ENCODE results near the gene DLL1. TPM values are rescaled to one million over a fixed set of nuclear protein-coding genes. Genes with fewer than 3 reads are reported as not detected.
A peak's percentile ranks its signal among the peaks of the same experiment; 100 is the strongest.

Gene DLL1
- total and polyA plus RNA-seq, 5 experiments from 2014 or later: 0.34 to 15.9 (median 1.5) TPM

GRCh38 chr6:170280689-170281045, 10.2 kb downstream of the DLL1 start:
- H3K4me3 Mint-ChIP-seq: peak overlapping the region; percentile 65 to 88 (median 73)
- peaks cover 0 to 10% (median 0%) of the 10 kb centered on the region in 9 donors for H3K9me3 Mint-ChIP-seq
- H3K36me3 Mint-ChIP-seq: peaks cover 0 to 35% (median 9%) of the 10 kb centered on the region in 3 donors
- peak; percentile 68 to 84 for ATAC-seq
- peaks cover 0 to 2% (median 0%) of the 10 kb centered on the region in 5 donors for H3K27me3 Mint-ChIP-seq
- DNase-seq: peak in 1 of 10 donors; percentile 37
- POLR2A ChIA-PET: interaction anchor here (1.5 to 2.4 kb wide), 3 partner anchors 9 to 25 kb away, joined by 3 to 14 read pairs (median 10); partner anchors contain the start of gene DLL1
- H3K4me1 Mint-ChIP-seq: peaks cover 18 to 36% (median 30%) of the 10 kb centered on the region in 4 donors
- H3K27ac Mint-ChIP-seq: peak overlapping the region; percentile 58 to 97 (median 90)

GRCh38 chr6:170279977-170280688, 10.7 kb downstream of the DLL1 start:
- H3K27me3 Mint-ChIP-seq: peaks cover 0 to 2% (median 0%) of the 10 kb centered on the region in 5 donors
- H3K4me1 Mint-ChIP-seq: peaks cover 18 to 36% (median 30%) of the 10 kb centered on the region in 4 donors
- peaks cover 0 to 30% (median 7%) of the 10 kb centered on the region in 3 donors for H3K36me3 Mint-ChIP-seq
- POLR2A ChIA-PET: interaction anchor here (1.5 to 2.4 kb wide), 3 partner anchors 8 to 26 kb away, joined by 3 to 14 read pairs (median 10); partner anchors contain the start of gene DLL1
- ATAC-seq: peak; percentile 82 to 87
- H3K4me3 Mint-ChIP-seq: peak overlapping the region; percentile 65 to 88 (median 73)
- peaks cover 0 to 15% (median 0%) of the 10 kb centered on the region in 9 donors for H3K9me3 Mint-ChIP-seq
- peak overlapping the region; percentile 58 to 97 (median 92) for H3K27ac Mint-ChIP-seq
- peak in 6 of 10 donors; percentile 31 to 75 (median 68) for DNase-seq

GRCh38 chr6:170279426-170279825, 11.5 kb downstream of the DLL1 start:
- ATAC-seq: no peak
- peaks cover 18 to 36% (median 30%) of the 10 kb centered on the region in 4 donors for H3K4me1 Mint-ChIP-seq
- H3K36me3 Mint-ChIP-seq: peaks cover 0 to 25% (median 9%) of the 10 kb centered on the region in 3 donors
- H3K4me3 Mint-ChIP-seq: peak overlapping the region in 8 of 10 donors; percentile 33 to 84 (median 62)
- POLR2A ChIA-PET: interaction anchor here (1.0 to 2.4 kb wide), 4 partner anchors 8 to 191 kb away, joined by 3 to 14 read pairs (median 6); partner anchors contain the start of gene DLL1
- DNase-seq: no peak
- H3K9me3 Mint-ChIP-seq: peaks cover 0 to 19% (median 0%) of the 10 kb centered on the region in 9 donors
- H3K27ac Mint-ChIP-seq: peak overlapping the region in 7 of 10 donors; percentile 8 to 92 (median 75)
- peaks cover 0 to 2% (median 0%) of the 10 kb centered on the region in 5 donors for H3K27me3 Mint-ChIP-seq

- Mint-ChIP-seq H3K36me3 (peaks cover 0 to 22% (median 16%) of the 10 kb centered on the region in 3 donors), H3K27me3 (peaks cover 0 to 2% (median 0%) of the 10 kb centered on the region in 5 donors), H3K4me1 (peaks cover 18 to 41% (median 32%) of the 10 kb centered on the region in 4 donors), H3K27ac (peak overlapping the region; percentile 55 to 96 (median 88)), H3K4me3 (peak overlapping the region; percentile 32 to 81 (median 65)), H3K9me3 (peaks cover 0 to 27% (median 1%) of the 10 kb centered on the region in 9 donors)
- POLR2A ChIA-PET: interaction anchor here (1.0 to 1.5 kb wide), 5 partner anchors 9 to 191 kb away, joined by 3 to 6 read pairs (median 3); partner anchors contain the start of gene DLL1
- DNase-seq: peak in 1 of 10 donors; percentile 38
- ATAC-seq: peak; percentile 41 to 54
These were observed 12.2 kb downstream of the DLL1 start for GRCh38 chr6:170278743-170279094.

GRCh38 chr6:170277893-170278742, 12.8 kb downstream of the DLL1 start:
- peak; percentile 18 to 44 for ATAC-seq
- peak in 1 of 10 donors; percentile 29 for DNase-seq
- peaks cover 19 to 44% (median 34%) of the 10 kb centered on the region in 4 donors for H3K4me1 Mint-ChIP-seq
- peak overlapping the region; percentile 55 to 96 (median 88) for H3K27ac Mint-ChIP-seq
- POLR2A ChIA-PET: interaction anchor here (0.7 to 1.5 kb wide), 5 partner anchors 8 to 1032 kb away, joined by 3 to 6 read pairs (median 3); partner anchors contain the start of gene DLL1
- H3K9me3 Mint-ChIP-seq: peaks cover 0 to 29% (median 4%) of the 10 kb centered on the region in 9 donors
- peak overlapping the region; percentile 32 to 81 (median 65) for H3K4me3 Mint-ChIP-seq
- peaks cover 0 to 18% (median 18%) of the 10 kb centered on the region in 3 donors for H3K36me3 Mint-ChIP-seq
- H3K27me3 Mint-ChIP-seq: peaks cover 0 to 2% (median 0%) of the 10 kb centered on the region in 5 donors

GRCh38 chr6:170276369-170277057, 14.4 kb downstream of the DLL1 start:
- peaks cover 0 to 2% (median 0%) of the 10 kb centered on the region in 5 donors for H3K27me3 Mint-ChIP-seq
- H3K27ac Mint-ChIP-seq: peak overlapping the region in 2 of 10 donors; percentile 19 to 21
- H3K4me3 Mint-ChIP-seq: no peak overlapping the region
- H3K9me3 Mint-ChIP-seq: peaks cover 0 to 37% (median 4%) of the 10 kb centered on the region in 9 donors
- ATAC-seq (no peak), DNase-seq (no peak)
- H3K36me3 Mint-ChIP-seq: peaks cover 0 to 17% (median 6%) of the 10 kb centered on the region in 3 donors
- peaks cover 28 to 60% (median 50%) of the 10 kb centered on the region in 4 donors for H3K4me1 Mint-ChIP-seq
- POLR2A ChIA-PET: interaction anchor here (1.3 kb wide), 1 partner anchor 13 kb away, joined by 3 read pairs; no protein-coding TSS in a partner anchor

DNA sequence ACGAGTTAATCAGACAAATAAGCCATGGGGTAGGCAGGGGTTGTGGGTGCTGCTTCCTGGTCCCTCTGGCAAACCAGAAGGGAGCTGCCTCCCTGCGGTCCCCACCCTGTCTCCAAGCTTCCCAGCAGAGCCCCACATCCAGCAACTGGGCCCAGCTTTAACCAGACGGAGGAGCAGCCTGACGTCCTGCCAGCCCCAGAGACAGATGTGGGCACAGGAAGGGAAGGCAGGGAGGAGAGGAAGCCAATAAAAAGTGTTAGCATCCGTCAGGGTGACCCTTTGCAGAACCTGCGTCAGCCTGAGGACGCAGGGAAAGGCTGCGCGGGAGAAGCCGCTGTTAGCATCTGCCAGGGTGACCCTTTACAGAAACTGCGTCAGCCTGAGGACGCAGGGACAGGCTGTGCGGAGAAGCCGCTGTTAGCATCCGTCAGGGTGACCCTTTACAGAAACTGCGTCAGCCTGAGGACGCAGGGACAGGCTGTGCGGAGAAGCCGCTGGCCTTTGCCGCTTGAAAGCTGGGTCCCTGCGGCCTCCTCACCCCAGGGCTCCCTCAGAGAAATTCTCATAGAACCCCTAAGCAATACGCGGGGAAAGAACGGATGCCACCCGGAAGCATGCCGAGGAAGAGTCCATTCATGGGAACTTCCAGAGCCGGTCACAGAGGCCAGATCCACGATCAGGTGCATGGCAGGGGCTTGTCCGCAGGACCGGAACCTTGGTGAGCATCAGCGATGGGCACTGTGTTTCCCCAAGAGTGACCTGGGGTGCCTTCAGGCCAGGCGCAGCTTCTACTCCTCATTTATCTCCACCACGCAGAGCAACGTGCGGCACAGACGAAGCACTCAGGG, 15.9 kb downstream of the DLL1 start:
- POLR2A ChIA-PET: interaction anchor here (1.3 to 1.6 kb wide), 2 partner anchors 10 to 15 kb away, joined by 3 read pairs; no protein-coding TSS in a partner anchor
- DNase-seq (no peak), ATAC-seq (no peak)
- peaks cover 31 to 65% (median 52%) of the 10 kb centered on the region in 4 donors for H3K4me1 Mint-ChIP-seq
- peaks cover 0 to 17% (median 1%) of the 10 kb centered on the region in 3 donors for H3K36me3 Mint-ChIP-seq
- peaks cover 0 to 37% (median 4%) of the 10 kb centered on the region in 9 donors for H3K9me3 Mint-ChIP-seq
- H3K27me3 Mint-ChIP-seq: peaks cover 0 to 1% (median 0%) of the 10 kb centered on the region in 5 donors
- peak overlapping the region in 3 of 10 donors; percentile 10 to 46 (median 43) for H3K27ac Mint-ChIP-seq
- H3K4me3 Mint-ChIP-seq: peak overlapping the region in 2 of 10 donors; percentile 14 to 39

GRCh38 chr6:170273681-170274080, 17.2 kb downstream of the DLL1 start:
- Mint-ChIP-seq H3K27me3 (peaks cover 0 to 1% (median 0%) of the 10 kb centered on the region in 5 donors), H3K36me3 (peaks cover 0 to 17% (median 0%) of the 10 kb centered on the region in 3 donors), H3K4me3 (peak overlapping the region; percentile 15 to 70 (median 53)), H3K4me1 (peaks cover 22 to 56% (median 40%) of the 10 kb centered on the region in 4 donors), H3K27ac (peak overlapping the region in 8 of 10 donors; percentile 28 to 82 (median 72)), H3K9me3 (peaks cover 0 to 37% (median 4%) of the 10 kb centered on the region in 9 donors)
- POLR2A ChIA-PET: interaction anchor here (3.3 to 4.0 kb wide), 2 partner anchors 16 to 33 kb away, joined by 25 to 61 read pairs; partner anchors contain the start of genes DLL1 and FAM120B
- DNase-seq: no peak
- ATAC-seq: no peak

GRCh38 chr6:170273191-170273590, 17.7 kb downstream of the DLL1 start:
- Mint-ChIP-seq H3K27me3 (peaks cover 0 to 1% (median 0%) of the 10 kb centered on the region in 5 donors), H3K4me3 (peak overlapping the region in 8 of 10 donors; percentile 19 to 94 (median 90)), H3K36me3 (peaks cover 0 to 17% (median 0%) of the 10 kb centered on the region in 3 donors), H3K9me3 (peaks cover 0 to 37% (median 4%) of the 10 kb centered on the region in 9 donors), H3K4me1 (peaks cover 19 to 51% (median 35%) of the 10 kb centered on the region in 4 donors), H3K27ac (peak overlapping the region in 7 of 10 donors; percentile 28 to 97 (median 77))
- DNase-seq (no peak), ATAC-seq (no peak)
- POLR2A ChIA-PET: interaction anchor here (0.6 to 4.0 kb wide), 3 partner anchors 16 to 147 kb away, joined by 4 to 61 read pairs (median 25); partner anchors contain the start of genes DLL1 and FAM120B
